HepG2 (cell line): ENCODE data around the gene JMJD1C. TPM values are rescaled to one million over a fixed set of nuclear protein-coding genes. Genes with fewer than 3 reads are reported as not detected.

ENCODE experiments used
- ATAC-seq: fragments of 200-7000 bp; cut with Tn5 transposase; 3 replicates; pipeline ENCODE4 v1.9.1; 2020; ENCODE audit warnings: mild to moderate bottlenecking, moderate library complexity
- BruUV-seq: library from RNA; stranded (reverse); fragments of 400-500 nt; replicated peaks from 2 replicates; lab custom pipeline; 2021; lab: Mats Ljungman, UMichigan
- CTCF ChIA-PET: fragments of 300-600 bp; formaldehyde crosslinking; extraction: SDS; loops from one replicate; lab custom pipeline; 2021; ENCODE audit warnings: low total read pairs, inconsistent platforms, low intra/inter-chr PET ratio; lab: Yijun Ruan, JAX
- POLR2A ChIA-PET: fragments of 350-600 bp; sonication (Branson Sonifier 250); formaldehyde crosslinking; loops from one replicate; lab custom pipeline; 2020; ENCODE audit warnings: antibody characterized with exemption, inconsistent platforms; lab: Yijun Ruan, JAX
- DNase-seq: peaks from one replicate; pipeline ENCODE4 v3.0.0-alpha.2; 2015; ENCODE audit warnings: low spot score
- FAIRE-seq: peaks from 3 replicates; lab custom pipeline; 2011; peaks lifted over from hg19 to GRCh38; lab: Jason Lieb, UNC
- H2AFZ ChIP-seq: one replicate; pipeline ENCODE4 v1.6.1; 2011; ENCODE audit warnings: low read length, inconsistent platforms
- H3K27ac ChIP-seq: fragments of 300-600 bp; 3 replicates; pipeline ENCODE4 v1.8.0; 2011; ENCODE audit warnings: mixed run types, mild to moderate bottlenecking, mixed read lengths, low read length, inconsistent platforms; ENCODE audit not compliant: insufficient read depth; ENCODE audit errors: extremely low read length
- H3K27me3 ChIP-seq, 2 experiments: fragments of 200-600 bp in 1 of 2; 2 replicates in 1 of 2; 3 replicates in 1 of 2; pipeline versions ENCODE4 v1.6.0 to v1.8.0; 2011; ENCODE audit warnings: low read length in 2 of 2, mild to moderate bottlenecking in 2 of 2, moderate library complexity in 2 of 2, inconsistent platforms in 1 of 2; ENCODE audit not compliant: insufficient read depth in 2 of 2, control insufficient read depth in 1 of 2
- H3K36me3 ChIP-seq, 2 experiments: fragments of 200-600 bp in 1 of 2; replicated peaks in 1 of 2; 2 replicates in 1 of 2; 3 replicates in 1 of 2; pipeline versions ENCODE4 v1.5.1 to v1.8.0; 2011; ENCODE audit warnings: low read length in 2 of 2, inconsistent platforms in 1 of 2; ENCODE audit not compliant: insufficient read depth in 2 of 2, control insufficient read depth in 1 of 2
- H3K4me1 ChIP-seq: 2 replicates; pipeline ENCODE4 v1.5.1; 2012; ENCODE audit warnings: low read length, inconsistent platforms; ENCODE audit not compliant: insufficient read depth
- H3K4me2 ChIP-seq: 2 replicates; pipeline ENCODE4 v1.6.0; 2011; ENCODE audit warnings: low read depth, low read length, inconsistent platforms
- H3K4me3 ChIP-seq, 3 experiments: fragments of 200-600 bp in 1 of 3; sonication (generic), shearing (Covaris generic) in 1 of 3; replicated peaks in 1 of 3; 2 replicates each; pipeline ENCODE4 v1.5.1; 2011 to 2016; ENCODE audit warnings: low read length in 3 of 3, inconsistent platforms in 2 of 3, low read depth in 2 of 3, mild to moderate bottlenecking in 2 of 3, control low read depth in 1 of 3, mixed read lengths in 1 of 3; ENCODE audit not compliant: insufficient read depth in 1 of 3
- H3K79me2 ChIP-seq: one replicate; pipeline ENCODE4 v1.6.1; 2011; ENCODE audit warnings: low read length, inconsistent platforms; ENCODE audit not compliant: insufficient read depth
- H3K9ac ChIP-seq: 2 replicates; pipeline ENCODE4 v1.6.0; 2011; ENCODE audit warnings: mild to moderate bottlenecking, low read depth, low read length, inconsistent platforms; ENCODE audit not compliant: insufficient read depth
- H3K9me3 ChIP-seq: 2 replicates; pipeline ENCODE4 v1.5.1; 2012; ENCODE audit warnings: mild to moderate bottlenecking, low read length
- H4K20me1 ChIP-seq: 2 replicates; pipeline ENCODE4 v1.6.0; 2011; ENCODE audit warnings: inconsistent platforms, mild to moderate bottlenecking, low read length, moderate library complexity; ENCODE audit not compliant: insufficient read depth
- CCAR2 ChIP-seq: fragments of 200-400 bp; formaldehyde crosslinking; optimal IDR thresholded peaks from 2 replicates; pipeline ENCODE3; 2018; ENCODE audit warnings: low read depth, mild to moderate bottlenecking, low read length, moderate library complexity
- ELF1 ChIP-seq: sonication (generic); formaldehyde crosslinking; IDR thresholded peaks from 2 replicates; pipeline ENCODE4 v1.4.0; 2020; ENCODE audit warnings: missing genetic modification reagents
- KLF16 ChIP-seq, 2 experiments: sonication (generic) in 1 of 2; formaldehyde crosslinking in 1 of 2; IDR thresholded peaks; 2 replicates each; pipeline versions ENCODE4 v1.6.1 to v1.8.0; 2016 to 2023; ENCODE audit warnings: missing genetic modification reagents in 2 of 2, missing compliant biosample characterization in 1 of 2
- KLF9 ChIP-seq: IDR thresholded peaks from 2 replicates; pipeline ENCODE4 v1.6.1; 2016; ENCODE audit warnings: low read depth
- NFYB ChIP-seq: sonication (generic); formaldehyde crosslinking; IDR thresholded peaks from 2 replicates; pipeline ENCODE4 v1.4.0; 2020; ENCODE audit warnings: missing genetic modification reagents
- ZNF841 ChIP-seq: sonication (generic); formaldehyde crosslinking; IDR thresholded peaks from 2 replicates; pipeline ENCODE4 v1.8.1; 2023; ENCODE audit warnings: missing genetic modification reagents, borderline replicate concordance
- WGBS: methylation state at CpG from one replicate; pipeline ENCODE4 v1.1.6; 2017; ENCODE audit warnings: low lambda C conversion rate; 5-methylcytosine and 5-hydroxymethylcytosine counted together
- in situ Hi-C: cut with HindIII; loops from 2 replicates; pipeline ENCODE4 v1.10.0; 2017; ENCODE audit warnings: low pct_unique_long_range_greater_than_20kb; ENCODE audit not compliant: extremely low pct_ligation_motif_present
- intact Hi-C: fragments of 100-400 bp; cut with micrococcal nuclease; formaldehyde crosslinking; loops from one replicate; pipeline ENCODE4 v1.10.0; 2022; ENCODE audit not compliant: unreplicated experiment
- polyA plus RNA-seq, 8 experiments: library from polyadenylated mRNA; depleted of rRNA in 3 of 8; stranded (reverse) in 7 of 8; unstranded in 1 of 8; fragments of >200 nt; fragmentation: Illumina TruSeq in 4 of 8; extraction: Trizol in 4 of 8; gene quantifications; 2 replicates each; pipeline versions ENCODE4 v1.2.1 to v1.2.3, GENCODE V29; 2011 to 2016; ENCODE audit warnings: low read depth in 4 of 8, missing spikeins in 1 of 8, mixed read lengths in 1 of 8; ENCODE audit not compliant: insufficient read depth in 1 of 8
- total RNA-seq, 5 experiments: library from RNA; depleted of rRNA; stranded (reverse); fragments of >200 nt; fragmentation: Illumina TruSeq; extraction: Trizol; gene quantifications; 2 replicates each; pipeline ENCODE4 v1.2.3, GENCODE V29; 2016; ENCODE audit warnings: low read depth in 1 of 5
- TF ChIP-seq, protein P1 (sequence below): sonication (generic); formaldehyde crosslinking; IDR thresholded peaks from 2 replicates; pipeline ENCODE4 v1.4.0; 2020; ENCODE audit warnings: mild to moderate bottlenecking, missing genetic modification reagents, borderline replicate concordance

The JMJD1C gene
- total and polyA plus RNA-seq, 2 of the 13 experiments (the other 11 are each of a cell fraction or from before 2014, with no cell fraction given), result 42.3 to 42.7 TPM

- no TSS peak for BruUV-seq
- 100% methylated on average over 2 of the region's 2 CpGs for WGBS
- Histone ChIP-seq H3K9ac (no peak overlapping the region), H3K9me3 (no peaks in the 10 kb centered on the region), H2AFZ (no peak overlapping the region)
- in situ Hi-C loops, result loop anchor here (5.0 to 10.0 kb wide), 2 partner anchors 463 to 545 kb away; no protein-coding TSS in a partner anchor
- TF ChIP-seq NFYB (no peak), CCAR2 (no peak), ZNF841 (no peak), KLF9 (CRISPR knock-in tag) (no peak), KLF16 (CRISPR knock-in tag; IDR thresholded peaks at IDR 0.05) (no peak), ELF1 (CRISPR knock-in tag) (no peak)
- TF ChIP-seq, protein P1, sequence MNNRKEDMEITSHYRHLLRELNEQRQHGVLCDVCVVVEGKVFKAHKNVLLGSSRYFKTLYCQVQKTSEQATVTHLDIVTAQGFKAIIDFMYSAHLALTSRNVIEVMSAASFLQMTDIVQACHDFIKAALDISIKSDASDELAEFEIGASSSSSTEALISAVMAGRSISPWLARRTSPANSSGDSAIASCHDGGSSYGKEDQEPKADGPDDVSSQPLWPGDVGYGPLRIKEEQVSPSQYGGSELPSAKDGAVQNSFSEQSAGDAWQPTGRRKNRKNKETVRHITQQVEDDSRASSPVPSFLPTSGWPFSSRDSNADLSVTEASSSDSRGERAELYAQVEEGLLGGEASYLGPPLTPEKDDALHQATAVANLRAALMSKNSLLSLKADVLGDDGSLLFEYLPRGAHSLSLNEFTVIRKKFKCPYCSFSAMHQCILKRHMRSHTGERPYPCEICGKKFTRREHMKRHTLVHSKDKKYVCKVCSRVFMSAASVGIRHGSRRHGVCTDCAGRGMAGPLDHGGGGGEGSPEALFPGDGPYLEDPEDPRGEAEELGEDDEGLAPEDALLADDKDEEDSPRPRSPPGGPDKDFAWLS, result no peak
- TF ChIP-seq, all 625 proteins: peak for 0
- ATAC-seq (no peak; the same call in 2 of the 3 replicates), DNase-seq (no peak), FAIRE-seq (no peak)
- intact Hi-C loops, result loop anchor here (2.0 kb wide), 1 partner anchor 597 kb away; no protein-coding TSS in a partner anchor
- ChIA-PET CTCF (no interaction called here), POLR2A (no interaction called here)
- Histone ChIP-seq H3K27ac (no peak overlapping the region), H3K79me2 (no peaks in the 10 kb centered on the region), H4K20me1 (0 out of 2 replicates have a peak, but pooled peaks cover 1% of the 10 kb centered on the region), H3K4me3 (no peak overlapping the region), H3K27me3 (no peaks in the 10 kb centered on the region), H3K4me1 (no peaks in the 10 kb centered on the region), H3K4me2 (no peak overlapping the region), H3K36me3 (peaks cover 15 to 47% of the 10 kb centered on the region in 2 experiments)
Observed at GRCh38 chr10:63169624-63170023, 296.2 kb downstream of the JMJD1C start.
